Endothelial cell of umbilical vein (primary cell): Measurements from ENCODE around the gene MAML2. TPM values are rescaled to one million over a fixed set of nuclear protein-coding genes. Genes with fewer than 3 reads are reported as not detected.
A peak's percentile ranks its signal among the peaks of the same experiment; 100 is the strongest.

ENCODE experiments used
- BruUV-seq: library from RNA; stranded (reverse); fragments of 400-500 nt; replicated peaks from 2 replicates; lab custom pipeline; 2021; lab: Mats Ljungman, UMichigan
- CTCF ChIA-PET: fragments of 300-600, 350-600 bp; sonication (Branson Sonifier 250); formaldehyde crosslinking; loops from one replicate; lab custom pipeline; 2021; ENCODE audit warnings: antibody characterized with exemption, inconsistent platforms; lab: Charles Lee
- POLR2A ChIA-PET: fragments of 300-600, 350-600 bp; sonication (Branson Sonifier 250); formaldehyde crosslinking; loops from one replicate; lab custom pipeline; 2021; ENCODE audit warnings: antibody characterized with exemption, inconsistent platforms; lab: Charles Lee
- DNase-seq: peaks from one replicate; pipeline ENCODE4 v3.0.0-alpha.2; 2011; ENCODE audit warnings: low read depth, low spot score
- FAIRE-seq: peaks from 2 replicates; lab custom pipeline; 2011; peaks lifted over from hg19 to GRCh38; lab: Jason Lieb, UNC
- H2AFZ ChIP-seq: 2 replicates; pipeline ENCODE4 v1.6.0; 2012; ENCODE audit warnings: low read depth, low read length, control low read depth, inconsistent platforms
- H3K27ac ChIP-seq: 2 replicates; pipeline ENCODE4 v1.5.1; 2011; ENCODE audit warnings: low read depth, mild to moderate bottlenecking, control low read depth, low read length, moderate library complexity; ENCODE audit not compliant: insufficient read depth
- H3K27me3 ChIP-seq, 2 experiments: 2 replicates each; pipeline versions ENCODE4 v1.6.0 to v1.6.1; 2011; ENCODE audit warnings: low read length in 2 of 2, mixed read lengths in 1 of 2; ENCODE audit not compliant: control insufficient read depth in 2 of 2, insufficient read depth in 2 of 2
- H3K36me3 ChIP-seq, 2 experiments: 2 replicates in 1 of 2; 3 replicates in 1 of 2; pipeline ENCODE4 v1.5.1; 2011; ENCODE audit warnings: low read length in 2 of 2, mild to moderate bottlenecking in 1 of 2, moderate library complexity in 1 of 2; ENCODE audit not compliant: control insufficient read depth in 2 of 2, insufficient read depth in 2 of 2; ENCODE audit errors: extremely low read depth in 1 of 2
- H3K4me1 ChIP-seq: 3 replicates; pipeline ENCODE4 v1.5.1; 2011; ENCODE audit warnings: mild to moderate bottlenecking, low read length; ENCODE audit not compliant: control insufficient read depth, insufficient read depth; ENCODE audit errors: extremely low read depth
- H3K4me2 ChIP-seq: 2 replicates; pipeline ENCODE4 v1.6.1; 2011; ENCODE audit warnings: low read length, control low read depth, mixed read lengths; ENCODE audit not compliant: insufficient read depth
- H3K4me3 ChIP-seq, 3 experiments: fragments of 200-600 bp in 1 of 3; sonication (generic), shearing (Covaris generic) in 1 of 3; replicated peaks in 1 of 3; 2 replicates each; pipeline ENCODE4 v1.5.1; 2011 to 2016; ENCODE audit warnings: control low read depth in 3 of 3, low read length in 3 of 3, mild to moderate bottlenecking in 2 of 3, inconsistent platforms in 1 of 3, low read depth in 1 of 3, moderate library complexity in 1 of 3; ENCODE audit not compliant: insufficient read depth in 1 of 3
- H3K79me2 ChIP-seq: 2 replicates; pipeline ENCODE4 v1.6.0; 2012; ENCODE audit warnings: low read length, inconsistent platforms; ENCODE audit not compliant: control insufficient read depth, insufficient read depth
- H3K9ac ChIP-seq: replicated peaks from 2 replicates; pipeline ENCODE3; 2011; ENCODE audit warnings: low read length, control low read depth; ENCODE audit not compliant: insufficient read depth; ENCODE audit errors: extremely low read depth
- H3K9me1 ChIP-seq: replicated peaks from 3 replicates; pipeline ENCODE4 v1.6.0; 2011; ENCODE audit warnings: mild to moderate bottlenecking, low read length; ENCODE audit not compliant: control insufficient read depth, insufficient read depth; ENCODE audit errors: extremely low read depth
- H3K9me3 ChIP-seq: replicated peaks from 2 replicates; pipeline ENCODE4 v1.5.1; 2012; ENCODE audit warnings: low read length, inconsistent platforms; ENCODE audit not compliant: control insufficient read depth, insufficient read depth
- H4K20me1 ChIP-seq: replicated peaks from 2 replicates; pipeline ENCODE3; 2011; ENCODE audit warnings: mild to moderate bottlenecking, low read length; ENCODE audit not compliant: control insufficient read depth, insufficient read depth; ENCODE audit errors: extremely low read depth
- CTCF ChIP-seq, 2 donors: IDR thresholded peaks; 1 replicate in 1 of 2; 2 replicates in 1 of 2; pipeline ENCODE4 v1.5.1; 2011; ENCODE audit warnings: low read length in 2 of 2, mild to moderate bottlenecking in 2 of 2, moderate library complexity in 2 of 2, control low read depth in 1 of 2, inconsistent platforms in 1 of 2, low read depth in 1 of 2; ENCODE audit not compliant: insufficient read depth in 1 of 2; ENCODE audit errors: extremely low read depth in 1 of 2
- EZH2 ChIP-seq: IDR thresholded peaks from 2 replicates; pipeline ENCODE4 v1.6.1; 2012; ENCODE audit warnings: borderline replicate concordance, low read depth, mild to moderate bottlenecking, moderate library complexity, low read length, inconsistent platforms; ENCODE audit not compliant: severe bottlenecking
- FOS ChIP-seq: IDR thresholded peaks from 2 replicates; pipeline ENCODE4 v1.6.1; 2011; ENCODE audit warnings: mild to moderate bottlenecking, low read length, moderate library complexity, borderline replicate concordance; ENCODE audit not compliant: insufficient read depth
- GATA2 ChIP-seq: IDR thresholded peaks from 2 replicates; pipeline ENCODE4 v1.7.0; 2011; ENCODE audit warnings: low read depth, mild to moderate bottlenecking, moderate library complexity, mixed read lengths, low read length; ENCODE audit not compliant: insufficient read length, insufficient read depth
- JUN ChIP-seq: IDR thresholded peaks from 2 replicates; pipeline ENCODE4 v1.6.1; 2011; ENCODE audit warnings: borderline replicate concordance, low read depth; ENCODE audit not compliant: insufficient read length, insufficient read depth
- MAX ChIP-seq: IDR thresholded peaks from 2 replicates; pipeline ENCODE4 v1.6.1; 2011; ENCODE audit not compliant: insufficient read depth, insufficient read length
- MYC ChIP-seq: IDR thresholded peaks from one replicate; pipeline ENCODE4 v1.6.1; 2011; ENCODE audit warnings: mild to moderate bottlenecking, low read depth, low read length
- POLR2A ChIP-seq: IDR thresholded peaks from 2 replicates; pipeline ENCODE4 v1.6.1; 2012; ENCODE audit warnings: low read depth, mild to moderate bottlenecking, control low read depth, low read length
- POLR2AphosphoS5 ChIP-seq: IDR thresholded peaks from 2 replicates; pipeline ENCODE4 v1.6.1; 2012; ENCODE audit warnings: low read depth, mild to moderate bottlenecking, control low read depth, low read length, moderate library complexity; ENCODE audit not compliant: insufficient read depth
- dilution Hi-C: fragments of 300-500 bp; cut with MboI; formaldehyde crosslinking; loops from one replicate; pipeline ENCODE4 v1.15.0; 2019; ENCODE audit warnings: low sequenced_read_pairs; ENCODE audit not compliant: extremely low pct_ligation_motif_present
- intact Hi-C: fragments of 100-400 bp; cut with micrococcal nuclease; formaldehyde crosslinking; loops from one replicate; pipeline ENCODE4 v1.10.0; 2022
- polyA plus RNA-seq, 4 experiments: library from polyadenylated mRNA; depleted of rRNA in 3 of 4; stranded (reverse) in 3 of 4; unstranded in 1 of 4; fragments of >200 nt; gene quantifications; 2 replicates each; pipeline versions ENCODE4 v1.2.1 to v1.2.3, GENCODE V29; 2011 to 2012; ENCODE audit warnings: missing spikeins in 1 of 4
- total RNA-seq: library from RNA; stranded (reverse); gene quantifications from 2 replicates; pipeline ENCODE4 v1.2.3, GENCODE V29; 2021

Gene MAML2
- total and polyA plus RNA-seq, 2 donors (not counting 3 experiments of a cell fraction or from before 2014, with no cell fraction given): 12.4 to 16.8 TPM

GRCh38 chr11:96155627-96156378 lies 187.2 kb downstream of the MAML2 start:
- POLR2A ChIA-PET: interaction anchor here (0.7 to 1.7 kb wide), 3 partner anchors 13 to 366 kb away, joined by 3 to 8 read pairs (median 6); partner anchors contain the start of genes FAM76B and MAML2
- BruUV-seq: no TSS peak
- CTCF ChIA-PET: interaction anchor here (0.6 to 2.0 kb wide), 35 partner anchors 11 to 326 kb away, joined by 3 to 12 read pairs (median 4); partner anchors contain the start of genes CCDC82 and JRKL
- Histone ChIP-seq H3K27ac (peak overlapping the region; percentile 93), H3K4me2 (peak overlapping the region; percentile 56), H3K36me3 (no peaks in the 10 kb centered on the region), H3K9ac (peak overlapping the region; percentile 79), H4K20me1 (no peaks in the 10 kb centered on the region), H3K79me2 (no peaks in the 10 kb centered on the region), H3K4me3 (no peak overlapping the region), H2AFZ (peak overlapping the region; percentile 28), H3K9me3 (no peaks in the 10 kb centered on the region), H3K4me1 (peaks cover 38% of the 10 kb centered on the region), H3K9me1 (no peaks in the 10 kb centered on the region), H3K27me3 (no peaks in the 10 kb centered on the region)
- FAIRE-seq (peak; percentile 92), DNase-seq (peak; percentile 92)
- intact Hi-C loops: loop anchor here (1.0 to 2.0 kb wide), 6 partner anchors 72 to 231 kb away; partner anchors contain the start of genes MAML2 and MTMR2
- dilution Hi-C loops: no loop called here
- TF ChIP-seq POLR2A: no peak
- no peak for TF ChIP-seq FOS
- TF ChIP-seq POLR2AphosphoS5: no peak
- peak; percentile 70 for TF ChIP-seq MAX
- no peak for TF ChIP-seq EZH2
- TF ChIP-seq JUN: peak; percentile 7
- TF ChIP-seq MYC: peak; percentile 39
- no peak for TF ChIP-seq GATA2
- peak; percentile 29 to 30 for TF ChIP-seq CTCF (IDR thresholded peaks at IDR 0.05; ENCODE audit: extremely low read depth in 1 of 2, insufficient read depth in 1 of 2, low read depth in 1 of 2, low read length in 2 of 2)
